Measurements from ENCODE around the gene DHCR24.
"Not testable (repeated sequence)": the region's sequence is repeated elsewhere in the genome, so short reads cannot be mapped to it uniquely, and the experiment has no call there.

The DHCR24 gene

DNA sequence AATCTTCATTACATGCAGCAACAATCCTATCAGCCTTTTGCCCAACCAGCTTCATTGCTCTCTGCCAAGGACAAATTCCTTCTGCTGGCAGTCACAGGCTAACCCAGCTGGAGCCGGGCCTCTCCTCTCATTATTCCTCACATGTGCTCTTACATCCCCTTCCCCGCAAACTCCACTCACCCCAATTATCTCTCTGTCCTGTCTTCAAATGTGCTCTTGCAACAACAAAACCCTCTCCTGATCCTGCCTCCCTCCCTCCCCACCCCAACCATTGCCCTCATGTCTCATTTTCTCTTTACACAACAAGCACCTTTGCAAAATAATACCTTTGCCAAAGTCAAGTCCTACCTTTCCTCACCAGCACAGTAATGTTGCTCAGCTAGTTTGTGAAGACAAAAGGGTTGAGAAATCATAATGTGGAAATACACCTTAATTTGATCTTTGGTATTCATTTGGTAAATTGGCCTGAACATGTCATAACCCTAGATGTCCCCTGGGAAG, 36.0 kb upstream of the DHCR24 start:
- Histone ChIP-seq H3K4me1 (peaks cover 4% of the 10 kb centered on the region; the same call in 1 of the 2 replicates), H3K36me3 (no peaks in the 10 kb centered on the region), H3K9ac (no peak overlapping the region), H3K4me3 (no peak overlapping the region), H3K27ac (no peak overlapping the region), H3K4me2 (no peak overlapping the region), H3K27me3 (no peaks in the 10 kb centered on the region), H4K20me1 (no peaks in the 10 kb centered on the region), H3K9me3 (0 out of 2 replicates have a peak, but pooled peaks cover 6% of the 10 kb centered on the region)
- no peak for TF ChIP-seq Cebpa-rat (IDR thresholded peaks at IDR 0.05)

DNA sequence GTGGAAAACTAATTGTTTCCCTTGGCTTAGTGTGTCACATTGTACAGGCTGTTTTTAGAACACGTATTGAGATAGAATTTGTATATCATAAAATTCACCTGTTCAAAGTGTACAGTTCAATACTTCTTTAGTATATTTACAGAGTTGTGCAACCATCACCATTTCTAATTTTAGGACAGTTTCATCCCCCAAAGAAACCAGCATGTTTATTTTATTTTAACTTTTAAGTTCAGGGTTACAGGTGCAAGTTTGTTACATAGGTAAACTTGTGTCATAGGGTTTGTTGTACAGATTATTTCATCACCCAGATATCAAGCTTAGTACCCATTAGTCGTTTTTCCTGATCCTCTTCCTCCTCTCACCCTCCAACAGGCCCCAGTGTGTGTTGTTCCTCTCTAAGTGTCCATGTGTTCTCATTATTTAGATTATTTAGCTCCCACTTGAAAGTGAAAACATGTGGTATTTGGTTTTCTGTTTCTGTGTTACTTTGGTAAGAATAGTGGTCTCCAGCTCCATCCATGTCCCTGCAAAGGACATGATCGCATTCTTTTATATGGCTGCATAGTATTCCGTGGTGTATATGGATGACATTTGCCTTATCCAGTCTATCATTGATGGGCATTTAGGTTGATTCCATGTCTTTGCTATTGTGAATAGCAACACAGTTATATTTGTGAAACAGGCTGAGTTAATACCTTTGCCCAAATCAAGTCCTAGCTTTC, 35.2 kb upstream of the DHCR24 start:
- no peaks in the 10 kb centered on the region for H4K20me1 ChIP-seq
- H3K36me3 ChIP-seq, result no peaks in the 10 kb centered on the region
- 0 out of 2 replicates have a peak, but pooled peaks cover 6% of the 10 kb centered on the region for H3K9me3 ChIP-seq
- no peak overlapping the region for H3K27ac ChIP-seq
- H3K4me3 ChIP-seq, result no peak overlapping the region
- no peak overlapping the region for H3K9ac ChIP-seq
- no peaks in the 10 kb centered on the region for H3K4me1 ChIP-seq
- no peak overlapping the region for H3K4me2 ChIP-seq
- TF ChIP-seq Cebpa-rat (IDR thresholded peaks at IDR 0.05), result no peak
- no peaks in the 10 kb centered on the region for H3K27me3 ChIP-seq

DNA sequence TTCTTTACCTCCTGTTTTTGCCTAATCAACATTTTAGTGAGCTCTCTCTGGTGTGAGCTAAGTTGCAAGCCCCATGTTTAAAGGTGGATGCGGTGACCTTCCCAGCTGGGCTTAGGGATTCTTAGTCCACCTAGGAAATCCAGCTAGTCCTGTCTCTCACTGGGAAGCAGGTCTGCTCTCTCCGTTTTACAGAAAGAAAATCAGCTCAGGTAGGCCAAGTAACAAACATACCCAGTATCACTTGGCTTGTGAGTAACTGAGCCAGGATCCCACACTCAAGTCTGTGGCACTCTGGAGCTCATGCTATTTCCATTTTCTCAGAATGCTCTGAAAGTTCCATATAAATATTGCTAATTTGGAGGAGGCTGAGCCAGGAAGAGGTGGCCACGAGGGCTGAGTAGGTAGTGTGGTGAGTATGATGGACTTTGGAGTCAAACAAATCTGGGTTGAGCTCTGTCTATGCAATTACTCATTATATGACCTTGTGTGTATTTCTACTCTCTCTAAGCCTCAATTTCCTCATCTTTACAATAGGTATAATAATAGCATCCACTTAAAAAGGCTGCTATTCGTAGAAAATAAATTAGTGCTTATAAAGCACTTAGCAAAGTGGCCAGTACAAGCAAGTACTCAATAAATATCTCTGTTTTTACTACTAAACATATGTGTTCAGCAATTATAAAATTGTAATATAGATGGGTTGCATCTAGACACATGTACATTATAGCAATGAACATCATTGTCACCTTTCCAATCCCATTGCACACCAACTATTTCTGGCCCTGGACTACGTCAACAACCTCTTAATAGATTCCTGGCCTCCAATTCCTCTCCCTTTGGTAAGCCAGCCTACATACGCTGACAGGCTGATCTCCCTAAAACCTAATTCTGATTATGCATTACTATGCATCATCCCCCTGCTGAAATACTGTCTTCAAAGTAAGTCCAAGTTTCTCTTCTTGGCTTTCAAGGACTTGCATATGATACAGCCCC, 32.7 kb upstream of the DHCR24 start:
- no peak overlapping the region for H3K27ac ChIP-seq
- H3K4me1 ChIP-seq, result no peaks in the 10 kb centered on the region
- H3K27me3 ChIP-seq, result no peaks in the 10 kb centered on the region
- no peaks in the 10 kb centered on the region for H4K20me1 ChIP-seq
- no peak overlapping the region for H3K9ac ChIP-seq
- no peak overlapping the region for H3K4me2 ChIP-seq
- H3K9me3 ChIP-seq, result 0 out of 2 replicates have a peak, but pooled peaks cover 6% of the 10 kb centered on the region
- no peak overlapping the region for H3K4me3 ChIP-seq
- no peak for TF ChIP-seq Cebpa-rat (IDR thresholded peaks at IDR 0.05)
- no peaks in the 10 kb centered on the region for H3K36me3 ChIP-seq

DNA sequence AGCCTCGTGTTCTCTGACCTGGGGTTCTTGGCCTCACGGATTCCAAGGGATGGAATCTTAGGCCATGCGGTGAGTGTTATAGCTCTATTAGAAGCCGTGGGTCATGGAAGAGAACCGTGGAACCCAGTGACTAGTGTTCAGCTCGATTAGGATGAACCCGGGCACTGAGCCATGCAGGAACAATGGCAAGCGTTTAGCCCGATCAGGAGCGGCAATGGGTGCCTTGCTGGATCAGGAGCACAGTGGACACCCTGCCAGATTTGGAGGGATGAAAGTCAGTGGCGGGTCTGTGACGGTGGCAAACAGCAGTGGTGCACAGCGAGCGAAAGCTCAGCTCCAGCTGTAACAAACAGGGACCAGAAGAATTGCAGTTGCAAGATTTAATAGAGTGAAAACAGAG, 24.1 kb upstream of the DHCR24 start:
- H3K36me3 ChIP-seq, H3K9me3 ChIP-seq, H3K4me1 ChIP-seq, H3K27ac ChIP-seq, H3K27me3 ChIP-seq, H3K4me3 ChIP-seq, H3K4me2 ChIP-seq, H3K9ac ChIP-seq, H4K20me1 ChIP-seq: not testable (repeated sequence)

DNA sequence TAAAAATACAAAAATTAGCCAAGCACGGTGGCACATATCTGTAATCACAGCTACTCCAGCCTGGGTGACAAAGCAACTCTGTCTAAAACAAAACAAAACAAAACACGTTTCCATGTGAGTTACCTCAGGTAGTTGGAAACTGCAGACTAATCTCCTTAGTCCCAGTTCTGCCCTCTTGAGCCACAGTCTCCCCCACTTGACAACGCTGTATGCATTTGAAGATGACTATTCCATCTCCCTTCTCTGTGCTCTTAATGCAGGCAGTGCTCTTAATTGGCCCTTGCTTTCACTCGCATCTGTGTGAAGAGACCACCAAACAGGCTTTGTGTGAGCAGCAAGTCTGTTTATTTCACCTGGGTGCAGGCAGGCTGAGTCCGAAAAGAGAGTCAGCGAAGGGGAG, 19.6 kb upstream of the DHCR24 start:
- no peaks in the 10 kb centered on the region for H4K20me1 ChIP-seq
- H3K4me3 ChIP-seq, result no peak overlapping the region
- H3K27me3 ChIP-seq, result no peaks in the 10 kb centered on the region
- no peaks in the 10 kb centered on the region for H3K4me1 ChIP-seq
- TF ChIP-seq Cebpa-rat (IDR thresholded peaks at IDR 0.05), result no peak
- H3K27ac ChIP-seq, result no peak overlapping the region
- H3K36me3 ChIP-seq, result no peaks in the 10 kb centered on the region
- no peak overlapping the region for H3K4me2 ChIP-seq
- H3K9me3 ChIP-seq, result no peaks in the 10 kb centered on the region
- H3K9ac ChIP-seq, result no peak overlapping the region

DNA sequence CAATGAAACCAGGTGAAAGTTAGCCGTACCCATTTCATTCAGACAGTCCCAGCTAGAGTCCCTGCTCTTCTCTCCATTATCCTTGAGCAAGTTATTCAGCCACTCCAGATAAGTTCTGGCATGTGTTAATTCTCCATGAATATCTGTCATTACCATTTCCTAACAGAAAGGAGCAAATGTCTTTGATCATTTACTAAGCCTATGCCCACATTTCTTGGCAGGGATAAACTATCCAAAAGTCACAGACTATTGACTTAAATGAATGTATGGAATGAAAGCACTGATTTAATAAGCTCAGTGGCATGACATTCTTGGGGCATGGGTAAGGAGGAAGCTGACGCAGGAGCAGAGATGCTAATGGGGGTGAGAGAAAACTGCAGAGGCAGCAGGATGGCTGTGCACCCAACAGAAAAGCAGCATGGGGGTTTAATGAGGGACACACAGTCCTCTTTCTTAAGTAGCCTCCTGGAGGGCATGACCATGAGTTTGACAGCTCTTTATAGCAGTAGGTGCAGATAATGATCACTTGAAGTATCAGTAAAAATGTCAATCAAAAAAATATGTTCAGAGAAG, 17.6 kb upstream of the DHCR24 start:
- H3K4me1 ChIP-seq, result no peaks in the 10 kb centered on the region
- no peaks in the 10 kb centered on the region for H3K36me3 ChIP-seq
- H3K4me2 ChIP-seq, result no peak overlapping the region
- no peak for TF ChIP-seq Cebpa-rat (IDR thresholded peaks at IDR 0.05)
- H3K27ac ChIP-seq, result no peak overlapping the region
- H3K27me3 ChIP-seq, result no peaks in the 10 kb centered on the region
- H3K9ac ChIP-seq, result no peak overlapping the region
- no peaks in the 10 kb centered on the region for H3K9me3 ChIP-seq
- no peaks in the 10 kb centered on the region for H4K20me1 ChIP-seq
- no peak overlapping the region for H3K4me3 ChIP-seq

DNA sequence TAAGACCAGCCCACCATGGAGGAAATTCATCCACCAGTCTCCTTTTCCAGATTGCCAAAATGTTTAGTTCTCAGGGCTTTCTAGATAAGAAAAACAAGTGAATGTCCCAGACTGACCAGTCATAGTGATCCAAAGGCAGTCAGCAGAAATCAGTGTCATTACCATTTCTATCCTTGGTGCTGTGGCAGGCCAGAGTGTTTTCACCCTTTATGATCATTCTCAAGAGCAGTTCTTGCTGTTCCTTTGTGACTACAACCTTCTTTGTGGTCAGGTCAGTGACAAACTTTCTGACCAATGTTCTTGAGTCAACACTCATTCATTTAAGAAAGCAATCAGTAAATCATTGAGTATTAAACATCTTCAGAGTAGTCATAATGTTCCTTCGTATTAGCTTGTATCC, 7.3 kb upstream of the DHCR24 start:
- H3K27me3 ChIP-seq, result no peaks in the 10 kb centered on the region
- H4K20me1 ChIP-seq, result no peaks in the 10 kb centered on the region
- H3K9me3 ChIP-seq, result no peaks in the 10 kb centered on the region
- H3K9ac ChIP-seq, result no peak overlapping the region
- no peaks in the 10 kb centered on the region for H3K36me3 ChIP-seq
- H3K4me2 ChIP-seq, result no peak overlapping the region
- TF ChIP-seq Cebpa-rat (IDR thresholded peaks at IDR 0.05), result no peak
- H3K4me3 ChIP-seq, result no peak overlapping the region
- no peaks in the 10 kb centered on the region for H3K4me1 ChIP-seq
- H3K27ac ChIP-seq, result no peak overlapping the region

DNA sequence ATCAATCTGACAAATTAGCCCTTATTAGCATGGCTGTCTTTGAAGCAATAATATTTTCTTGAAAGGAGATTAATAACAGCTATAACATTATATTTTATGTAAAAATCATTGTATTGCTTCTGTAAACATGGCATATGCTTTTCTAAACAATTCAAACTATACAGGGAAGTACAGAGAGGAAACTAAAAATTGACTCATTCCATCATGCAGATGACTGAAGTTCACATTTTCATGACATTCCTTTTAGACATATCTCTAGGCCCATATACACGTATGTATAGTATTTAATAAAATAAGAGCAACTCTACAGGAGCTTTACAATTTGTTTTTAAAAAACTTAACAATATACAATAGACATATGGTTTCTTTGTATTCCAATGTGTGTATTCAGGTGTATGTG, 5.6 kb upstream of the DHCR24 start:
- no peaks in the 10 kb centered on the region for H4K20me1 ChIP-seq
- TF ChIP-seq Cebpa-rat (IDR thresholded peaks at IDR 0.05), result no peak
- no peak overlapping the region for H3K4me3 ChIP-seq
- H3K9ac ChIP-seq, result no peak overlapping the region
- H3K27me3 ChIP-seq, result no peaks in the 10 kb centered on the region
- no peaks in the 10 kb centered on the region for H3K9me3 ChIP-seq
- H3K36me3 ChIP-seq, result no peaks in the 10 kb centered on the region
- H3K27ac ChIP-seq, result no peak overlapping the region
- H3K4me2 ChIP-seq, result no peak overlapping the region
- H3K4me1 ChIP-seq, result no peaks in the 10 kb centered on the region

DNA sequence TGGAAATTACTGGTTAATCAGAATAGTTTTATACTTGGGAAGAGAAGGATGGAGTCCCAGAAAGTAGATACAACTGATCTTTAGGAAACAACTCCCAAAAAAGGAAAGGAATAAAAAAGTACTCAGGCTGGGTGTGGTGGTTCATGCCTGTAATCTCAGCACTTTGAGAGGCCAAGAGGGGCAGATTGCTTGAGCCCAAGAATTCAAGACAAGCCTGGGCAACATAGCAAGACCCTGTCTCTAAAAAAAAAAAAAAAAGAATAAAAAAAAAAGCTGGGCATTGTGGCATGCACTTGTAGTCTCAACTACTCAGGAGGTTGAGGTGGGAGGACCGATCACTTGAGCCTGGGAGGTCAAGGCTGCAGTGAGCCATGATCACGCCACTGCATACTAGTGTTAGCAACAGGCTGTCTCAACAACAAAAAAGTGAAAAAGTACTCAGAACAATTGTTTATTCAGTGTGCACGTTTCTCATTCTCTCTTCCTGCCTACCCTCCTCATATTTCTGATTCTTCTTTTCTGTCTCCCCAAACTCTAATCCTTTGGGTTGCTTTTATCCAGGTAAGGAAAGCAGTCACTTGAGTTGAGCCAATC, 2.2 kb upstream of the DHCR24 start:
- Histone ChIP-seq H3K9me3 (peaks cover 9% of the 10 kb centered on the region; the same call in 1 of the 2 replicates), H3K4me1 (peaks cover 5% of the 10 kb centered on the region), H3K9ac (no peak overlapping the region), H3K4me3 (no peak overlapping the region), H3K4me2 (no peak overlapping the region), H3K27ac (no peak overlapping the region), H3K27me3 (no peaks in the 10 kb centered on the region), H4K20me1 (no peaks in the 10 kb centered on the region), H3K36me3 (no peaks in the 10 kb centered on the region)
- TF ChIP-seq Cebpa-rat (IDR thresholded peaks at IDR 0.05), result no peak

Data from BLaER1 (cell line).